ENCODE measurements around the gene CSNK1G2.
A peak's percentile ranks its signal among the peaks of the same experiment; 100 is the strongest.

CSNK1G2 gene

DNA sequence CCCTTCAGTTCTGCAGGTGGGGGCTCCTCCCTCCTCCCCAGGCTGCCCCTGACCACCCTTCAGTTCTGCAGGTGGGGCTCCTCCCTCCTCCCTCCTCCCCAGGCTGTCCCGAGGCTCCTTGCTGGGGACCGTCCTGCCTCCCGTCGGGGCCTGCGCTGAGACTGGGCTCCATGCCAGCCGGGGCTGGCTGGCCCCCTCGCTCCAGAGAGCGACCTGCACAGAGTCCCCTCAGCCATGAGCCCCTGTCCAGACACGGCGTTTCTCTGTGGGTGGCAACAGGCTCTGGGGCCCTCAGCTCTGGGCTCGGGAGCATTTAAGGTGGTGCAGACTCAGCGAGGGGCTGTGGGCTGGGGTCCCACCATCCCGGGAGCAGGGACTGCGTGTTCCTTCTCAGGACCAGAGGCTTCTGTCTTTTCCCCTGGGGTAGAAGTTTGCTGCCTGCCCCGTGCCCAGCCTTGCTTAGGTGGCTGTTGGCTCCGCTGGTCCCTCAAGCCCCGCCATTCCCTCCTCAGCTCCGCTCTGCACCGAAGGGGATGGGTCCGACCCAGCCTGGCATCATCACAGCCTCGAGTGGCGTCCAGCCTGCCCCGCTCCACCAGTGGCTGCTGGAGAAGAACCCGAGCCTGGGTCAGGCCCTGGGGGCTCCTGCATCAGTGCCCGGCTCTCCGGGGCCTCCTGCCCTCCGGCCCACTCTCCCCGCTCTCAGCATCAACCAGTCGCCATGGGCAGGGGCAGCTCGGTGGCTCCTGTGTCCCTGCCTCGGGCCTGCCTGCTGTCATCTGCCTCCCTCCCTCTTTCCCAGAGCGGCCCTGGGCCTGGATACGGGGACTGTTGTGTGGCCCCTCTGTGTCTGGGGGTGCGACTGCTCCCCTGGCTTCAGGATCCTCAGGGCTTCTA, 27.6 kb downstream of the CSNK1G2 start:
- no peak for DNase-seq (ENCODE audit: low spot score)

GRCh38 chr19:1969176-1970002, 28.4 kb downstream of the CSNK1G2 start:
- DNase-seq (ENCODE audit: low spot score), result no peak

DNA sequence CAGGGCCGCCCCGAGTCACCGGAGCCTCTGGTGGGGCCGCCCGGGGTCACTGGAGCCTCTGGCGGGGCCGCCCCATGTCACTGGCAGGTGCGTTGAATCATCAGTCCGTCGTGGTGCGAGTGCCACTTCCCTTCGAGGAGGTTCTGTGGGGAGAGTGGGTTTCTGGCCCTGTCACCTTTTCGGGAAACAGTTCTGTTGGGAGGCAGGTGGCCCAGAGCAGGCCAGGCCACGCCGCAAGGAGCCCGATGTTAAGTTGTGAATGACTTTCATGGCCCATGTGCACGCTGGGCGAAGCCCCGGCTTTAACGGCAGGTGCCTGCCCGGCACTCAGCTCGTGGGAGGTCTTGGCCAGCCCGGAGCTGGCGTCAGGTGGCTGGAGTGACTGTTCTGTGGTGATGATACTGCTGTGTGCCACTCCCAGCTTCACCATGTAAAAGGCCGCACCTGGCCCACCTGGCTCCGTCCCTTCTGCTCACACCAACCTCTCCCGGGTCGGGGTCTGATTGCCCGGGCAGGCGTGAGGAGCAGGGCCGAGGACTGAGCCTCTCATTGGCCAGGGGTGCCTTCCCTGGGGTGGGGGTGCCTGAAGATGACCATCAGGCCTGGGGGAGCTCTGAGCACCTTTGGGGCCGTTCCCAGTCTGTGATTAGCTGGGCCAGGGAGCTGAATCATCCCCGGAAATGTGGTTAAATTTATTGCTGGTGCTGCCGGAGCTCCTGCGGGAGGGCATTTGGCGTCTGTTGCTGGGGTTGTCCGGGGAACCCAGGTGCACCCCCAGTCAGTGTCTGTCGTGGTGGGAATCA, 29.2 kb downstream of the CSNK1G2 start:
- no peak for DNase-seq (ENCODE audit: low spot score)

DNA sequence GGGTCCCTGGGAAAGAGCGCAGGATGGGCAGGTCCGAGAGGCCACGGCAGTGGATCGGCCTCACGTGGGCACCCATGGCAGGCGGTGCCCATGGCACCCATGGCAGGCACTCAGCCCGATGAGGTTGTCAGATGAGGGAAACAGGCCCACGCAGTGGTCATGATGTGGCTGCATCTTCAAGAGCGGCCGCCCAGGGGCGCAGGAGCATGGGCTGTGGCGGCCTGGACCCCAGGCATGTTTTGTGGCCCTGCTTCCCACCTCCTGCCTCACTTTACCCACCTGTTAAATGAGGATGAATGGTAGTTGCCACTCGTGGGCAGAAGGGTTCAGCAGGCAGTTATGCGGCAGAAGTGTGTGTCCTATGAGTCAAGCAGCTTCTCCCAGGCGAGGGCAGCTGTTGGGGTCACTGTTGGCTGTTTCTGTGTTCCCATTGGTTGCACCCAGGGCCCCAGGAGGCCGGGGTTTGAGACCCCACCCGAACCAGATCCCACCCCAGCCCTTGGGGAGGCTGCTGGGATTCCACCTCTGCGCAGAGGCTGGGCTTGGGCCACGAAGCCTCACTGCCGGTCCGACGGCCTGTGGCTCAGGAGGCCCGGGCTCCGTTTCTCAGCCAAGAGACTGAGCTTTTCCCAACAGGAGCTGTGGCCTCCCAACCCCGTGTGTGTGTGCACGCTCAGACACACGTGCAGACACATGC, 30.0 kb downstream of the CSNK1G2 start:
- no peak for DNase-seq (ENCODE audit: low spot score)

DNA sequence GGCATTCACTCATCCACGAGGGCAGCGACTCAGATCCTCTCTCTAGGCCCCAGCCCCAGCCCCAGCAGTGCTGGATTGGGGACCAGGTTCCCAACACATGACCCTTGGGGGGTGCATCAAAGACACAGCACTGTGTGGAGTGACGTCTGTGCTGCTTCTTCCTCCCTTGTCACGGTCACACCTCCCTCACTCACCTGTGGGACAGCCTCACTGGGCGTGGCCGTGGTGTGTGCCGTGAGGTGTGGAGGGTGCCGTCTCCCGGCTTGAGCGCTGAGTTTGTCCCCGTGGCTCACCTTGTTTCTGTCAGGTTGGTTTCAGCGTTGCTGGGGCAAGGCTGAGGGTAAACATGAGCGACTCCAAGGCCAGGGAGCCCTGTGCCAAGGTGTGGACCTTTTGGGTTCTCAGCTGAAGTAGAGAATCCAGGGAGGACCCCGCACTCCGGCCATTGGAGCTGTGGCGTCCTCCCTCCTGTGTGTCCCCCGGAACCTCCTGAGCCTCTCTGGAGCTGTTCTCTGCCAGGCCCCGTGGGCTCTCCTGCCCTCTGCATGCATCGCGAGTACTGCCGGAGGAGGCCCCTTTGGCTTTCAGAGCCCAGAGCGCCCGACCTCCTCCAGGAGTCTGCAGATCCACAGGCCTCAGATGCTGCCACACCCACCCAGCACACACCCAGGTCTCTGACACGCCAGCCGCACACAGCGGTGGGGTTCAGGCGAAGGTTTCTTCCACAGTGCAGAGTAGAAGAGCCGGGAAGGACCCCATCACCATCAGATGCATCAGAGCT, 33.6 kb downstream of the CSNK1G2 start:
- DNase-seq (ENCODE audit: low spot score), result no peak

GRCh38 chr19:1975162-1975480, 34.1 kb downstream of the CSNK1G2 start:
- DNase-seq (ENCODE audit: low spot score), result peak; percentile 59

DNA sequence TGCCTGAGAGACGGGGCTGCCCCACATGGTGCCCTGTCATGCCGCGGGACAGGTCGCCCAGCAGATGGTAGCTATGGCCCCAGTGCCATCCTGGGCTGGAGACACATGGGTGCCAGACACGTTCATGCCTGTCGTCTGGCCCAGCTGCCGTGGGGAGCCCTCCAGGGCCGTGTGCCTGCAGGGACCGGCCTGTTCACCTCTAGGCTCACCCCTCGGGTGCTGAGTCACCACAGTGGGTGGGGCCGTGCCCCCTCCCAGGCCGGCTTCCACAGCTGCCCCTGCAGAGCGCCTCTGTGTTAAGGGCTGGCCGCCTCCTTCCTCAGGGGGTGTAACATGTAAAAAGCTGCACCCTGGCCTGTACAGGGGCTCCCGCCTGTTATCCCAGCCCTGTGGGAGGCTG, 36.1 kb downstream of the CSNK1G2 start:
- no peak for DNase-seq (ENCODE audit: low spot score)

- no peak for DNase-seq (ENCODE audit: low spot score)
Observed at GRCh38 chr19:1978346-1978894, 37.4 kb downstream of the CSNK1G2 start.

- no peak for DNase-seq (ENCODE audit: low spot score)
Observed at GRCh38 chr19:1979017-1979416, 38.0 kb downstream of the CSNK1G2 start.

DNA sequence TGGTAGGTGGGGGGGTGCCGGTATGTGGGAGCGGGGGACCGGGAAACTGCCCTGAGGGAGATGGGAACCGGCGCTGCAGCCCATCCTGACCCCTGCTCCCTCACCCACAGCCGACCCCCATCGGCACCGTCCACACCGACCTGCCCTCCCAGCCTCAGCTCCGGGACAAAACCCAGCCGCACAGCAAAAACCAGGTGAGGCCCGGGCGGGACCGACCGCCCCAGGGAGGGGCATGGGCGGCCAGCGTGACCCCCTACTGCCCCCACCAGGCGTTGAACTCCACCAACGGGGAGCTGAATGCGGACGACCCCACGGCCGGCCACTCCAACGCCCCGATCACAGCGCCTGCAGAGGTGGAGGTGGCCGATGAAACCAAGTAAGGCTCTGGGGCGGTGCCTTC, 38.7 kb downstream of the CSNK1G2 start:
- DNase-seq (ENCODE audit: low spot score), result no peak

GRCh38 chr19:1980091-1980808, 39.3 kb downstream of the CSNK1G2 start:
- DNase-seq (ENCODE audit: low spot score), result no peak

DNA sequence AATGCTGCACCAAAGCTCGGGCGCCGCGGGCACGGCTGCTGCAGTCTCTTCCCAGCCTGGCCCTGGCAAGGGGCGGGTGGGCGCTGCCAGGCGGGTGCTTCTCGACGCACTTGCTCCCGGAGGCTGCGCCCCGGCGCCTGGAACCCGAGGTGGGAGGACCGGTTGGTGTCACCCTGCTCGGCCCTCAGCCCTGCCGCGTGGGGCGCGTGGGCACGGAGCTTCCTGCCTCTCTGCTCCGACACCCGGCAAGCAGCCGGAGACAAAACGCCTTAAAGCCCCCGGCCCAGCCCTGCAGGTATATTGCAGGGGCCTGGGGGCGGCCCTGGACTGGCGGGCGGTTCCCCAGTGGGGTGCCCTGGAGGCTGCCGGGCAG, 39.8 kb downstream of the CSNK1G2 start:
- no peak for DNase-seq (ENCODE audit: low spot score)

DNA sequence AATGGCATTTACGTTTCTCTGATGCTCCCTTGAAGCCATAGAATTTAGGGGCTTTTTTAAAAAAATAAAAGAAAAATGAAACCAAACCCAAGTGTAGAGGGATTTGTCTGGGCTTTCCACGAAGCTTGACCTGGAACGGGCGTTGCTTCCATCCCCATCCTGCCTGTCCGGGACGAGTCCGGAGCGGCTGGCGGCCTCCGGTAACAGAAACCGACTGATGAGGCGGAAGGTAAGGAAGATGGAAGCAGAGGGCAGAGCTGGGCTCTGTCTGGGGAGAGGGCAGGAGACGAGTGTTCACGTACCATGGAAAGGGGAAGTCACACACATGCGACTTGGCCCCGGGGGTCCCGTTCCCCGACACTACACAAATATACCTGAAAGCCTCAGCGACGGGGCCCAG, 40.3 kb downstream of the CSNK1G2 start:
- no peak for DNase-seq (ENCODE audit: low spot score)

- no peak for DNase-seq (ENCODE audit: low spot score)
Observed at GRCh38 chr19:1984357-1984756, 43.4 kb downstream of the CSNK1G2 start.

- DNase-seq (ENCODE audit: low spot score), result no peak
Observed at GRCh38 chr19:1985588-1986356, 44.8 kb downstream of the CSNK1G2 start.

DNA sequence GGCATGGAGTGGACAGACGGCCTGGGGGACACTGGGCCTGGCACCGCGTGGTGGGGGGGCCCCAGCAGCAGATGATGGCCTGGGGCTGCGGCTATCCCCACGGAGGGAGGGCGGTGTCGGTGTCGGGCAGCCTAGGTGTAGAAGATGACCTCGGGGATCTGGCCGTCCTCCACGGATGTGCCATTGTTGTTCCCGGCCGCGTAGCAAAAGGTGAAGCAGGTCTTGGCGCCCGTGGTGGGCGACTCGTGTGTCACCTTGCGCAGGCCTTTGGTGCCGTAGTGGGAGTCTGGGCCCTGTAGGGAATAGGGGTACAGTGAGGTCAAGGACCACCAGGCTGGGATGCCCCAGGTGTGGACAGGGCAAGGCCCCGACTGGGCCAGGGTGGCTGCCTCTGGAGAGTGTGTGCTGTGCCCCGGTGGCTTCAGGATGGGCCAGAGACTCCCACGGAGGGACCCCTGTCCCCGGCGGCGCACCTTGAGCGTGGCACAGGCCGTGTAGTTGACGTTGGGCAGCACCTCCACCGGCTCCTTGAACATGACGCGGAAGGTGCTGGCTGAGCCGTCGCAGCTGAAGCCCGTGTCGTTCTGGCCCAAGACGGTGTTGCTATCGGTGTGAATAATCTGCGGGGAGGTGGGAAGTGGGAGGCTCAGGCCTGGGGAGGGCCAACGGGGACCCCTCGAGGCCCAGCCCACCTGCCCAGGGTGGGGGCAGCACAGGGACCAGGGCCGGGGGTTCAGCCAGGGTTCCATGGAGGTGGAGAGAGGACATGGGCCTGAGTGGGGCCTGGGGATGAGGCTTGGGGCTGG, 45.6 kb downstream of the CSNK1G2 start:
- no peak for DNase-seq (ENCODE audit: low spot score)

DNA sequence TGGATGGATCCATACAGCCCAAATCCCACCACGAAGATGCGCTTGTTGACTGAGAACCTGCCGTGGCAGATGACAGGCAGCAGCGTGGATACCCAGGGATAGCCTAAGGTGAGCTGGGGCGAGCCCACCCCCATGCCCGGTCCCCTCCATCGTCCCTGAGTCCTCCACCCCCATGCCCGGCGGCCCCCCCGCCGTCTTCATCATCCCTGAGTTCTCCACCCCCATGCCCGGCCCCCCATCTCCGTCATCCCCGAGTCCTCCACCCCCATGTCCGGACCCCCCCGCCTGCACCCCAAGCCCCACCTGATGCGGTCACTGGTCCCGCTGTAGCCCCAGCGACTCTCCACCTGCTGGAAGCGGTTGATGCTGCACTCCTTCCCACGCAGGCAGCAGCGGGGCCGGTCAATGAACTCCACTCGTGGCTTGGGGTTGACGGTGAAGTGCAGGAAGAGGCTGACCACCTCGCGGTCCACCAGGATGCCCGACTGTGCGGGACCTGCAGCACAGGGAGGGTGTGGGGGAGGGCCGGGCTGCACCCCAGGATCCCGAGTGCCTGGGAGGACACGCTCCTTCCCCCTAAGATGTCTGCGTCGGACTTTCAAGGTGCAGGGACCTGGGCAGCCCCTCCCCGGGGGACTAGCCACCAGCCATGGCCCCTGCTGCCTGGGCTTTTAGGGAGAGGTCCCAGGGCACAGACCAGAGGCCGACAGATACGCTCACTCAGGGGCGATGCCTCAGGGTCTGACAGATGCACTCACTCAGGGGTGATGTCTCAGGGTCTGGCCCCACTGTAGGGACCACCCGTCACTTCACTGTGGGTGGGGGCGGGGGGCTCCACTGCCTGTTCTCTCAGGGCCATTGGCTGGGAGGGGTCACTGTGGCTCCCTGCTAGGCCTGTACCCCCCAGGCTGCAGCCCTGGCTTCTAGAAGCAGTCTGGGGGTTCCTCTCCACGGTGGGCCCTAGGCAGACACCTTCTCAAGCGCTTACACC, 46.5 kb downstream of the CSNK1G2 start:
- DNase-seq (ENCODE audit: low spot score), result no peak
